ENCODE measurements around the gene SLC29A4. TPM values are rescaled to one million over a fixed set of nuclear protein-coding genes. Genes with fewer than 3 reads are reported as not detected.

SLC29A4 gene
- total and polyA plus RNA-seq, 2 of the 13 experiments (the other 11 are each of a cell fraction or from before 2014, with no cell fraction given) = 29.7 to 31.7 TPM

GRCh38 chr7:5238500-5238899, 44.2 kb upstream of the SLC29A4 start (continued):
- TF ChIP-seq CSRNP2 (CRISPR knock-in tag; conservative IDR thresholded peaks at IDR 0.05; ENCODE audit: low read depth) (no peak), KDM2A (CRISPR knock-in tag; IDR thresholded peaks at IDR 0.05; ENCODE audit: borderline replicate concordance, low read depth) (peak; percentile 60; the same call in 1 of the 2 replicates), ZNF101 (CRISPR knock-in tag; IDR thresholded peaks at IDR 0.05; ENCODE audit: borderline replicate concordance, low read depth) (no peak), FLYWCH1 (CRISPR knock-in tag; IDR thresholded peaks at IDR 0.05) (no peak), FOXC1 (CRISPR knock-in tag; IDR thresholded peaks at IDR 0.05; ENCODE audit: borderline replicate concordance) (peak; percentile 27; the same call in 1 of the 2 replicates), RNF2 (conservative IDR thresholded peaks at IDR 0.05; ENCODE audit: low read depth) (no peak), ZMAT3 (CRISPR knock-in tag; conservative IDR thresholded peaks at IDR 0.05) (no peak), ZNF749 (CRISPR knock-in tag; IDR thresholded peaks at IDR 0.05; ENCODE audit: borderline replicate concordance) (no peak), ZNF660 (CRISPR knock-in tag; IDR thresholded peaks at IDR 0.05; ENCODE audit: borderline replicate concordance, low read depth) (no peak), JUN (CRISPR knock-in tag; IDR thresholded peaks at IDR 0.05) (no peak), PAX8 (CRISPR knock-in tag; IDR thresholded peaks at IDR 0.05; ENCODE audit: borderline replicate concordance) (no peak), ZHX1 (CRISPR knock-in tag; IDR thresholded peaks at IDR 0.05; ENCODE audit: low read depth) (0 out of 2 replicates have a peak, but pooled peaks have one; percentile 28), HHEX (CRISPR knock-in tag; IDR thresholded peaks at IDR 0.05) (no peak), ZNF879 (CRISPR knock-in tag; IDR thresholded peaks at IDR 0.05) (no peak), ZNF891 (CRISPR knock-in tag; IDR thresholded peaks at IDR 0.05) (peak; percentile 40; the same call in 1 of the 2 replicates), FOXJ3 (CRISPR knock-in tag; IDR thresholded peaks at IDR 0.05; ENCODE audit: borderline replicate concordance) (no peak)
- TF ChIP-seq, protein P1, sequence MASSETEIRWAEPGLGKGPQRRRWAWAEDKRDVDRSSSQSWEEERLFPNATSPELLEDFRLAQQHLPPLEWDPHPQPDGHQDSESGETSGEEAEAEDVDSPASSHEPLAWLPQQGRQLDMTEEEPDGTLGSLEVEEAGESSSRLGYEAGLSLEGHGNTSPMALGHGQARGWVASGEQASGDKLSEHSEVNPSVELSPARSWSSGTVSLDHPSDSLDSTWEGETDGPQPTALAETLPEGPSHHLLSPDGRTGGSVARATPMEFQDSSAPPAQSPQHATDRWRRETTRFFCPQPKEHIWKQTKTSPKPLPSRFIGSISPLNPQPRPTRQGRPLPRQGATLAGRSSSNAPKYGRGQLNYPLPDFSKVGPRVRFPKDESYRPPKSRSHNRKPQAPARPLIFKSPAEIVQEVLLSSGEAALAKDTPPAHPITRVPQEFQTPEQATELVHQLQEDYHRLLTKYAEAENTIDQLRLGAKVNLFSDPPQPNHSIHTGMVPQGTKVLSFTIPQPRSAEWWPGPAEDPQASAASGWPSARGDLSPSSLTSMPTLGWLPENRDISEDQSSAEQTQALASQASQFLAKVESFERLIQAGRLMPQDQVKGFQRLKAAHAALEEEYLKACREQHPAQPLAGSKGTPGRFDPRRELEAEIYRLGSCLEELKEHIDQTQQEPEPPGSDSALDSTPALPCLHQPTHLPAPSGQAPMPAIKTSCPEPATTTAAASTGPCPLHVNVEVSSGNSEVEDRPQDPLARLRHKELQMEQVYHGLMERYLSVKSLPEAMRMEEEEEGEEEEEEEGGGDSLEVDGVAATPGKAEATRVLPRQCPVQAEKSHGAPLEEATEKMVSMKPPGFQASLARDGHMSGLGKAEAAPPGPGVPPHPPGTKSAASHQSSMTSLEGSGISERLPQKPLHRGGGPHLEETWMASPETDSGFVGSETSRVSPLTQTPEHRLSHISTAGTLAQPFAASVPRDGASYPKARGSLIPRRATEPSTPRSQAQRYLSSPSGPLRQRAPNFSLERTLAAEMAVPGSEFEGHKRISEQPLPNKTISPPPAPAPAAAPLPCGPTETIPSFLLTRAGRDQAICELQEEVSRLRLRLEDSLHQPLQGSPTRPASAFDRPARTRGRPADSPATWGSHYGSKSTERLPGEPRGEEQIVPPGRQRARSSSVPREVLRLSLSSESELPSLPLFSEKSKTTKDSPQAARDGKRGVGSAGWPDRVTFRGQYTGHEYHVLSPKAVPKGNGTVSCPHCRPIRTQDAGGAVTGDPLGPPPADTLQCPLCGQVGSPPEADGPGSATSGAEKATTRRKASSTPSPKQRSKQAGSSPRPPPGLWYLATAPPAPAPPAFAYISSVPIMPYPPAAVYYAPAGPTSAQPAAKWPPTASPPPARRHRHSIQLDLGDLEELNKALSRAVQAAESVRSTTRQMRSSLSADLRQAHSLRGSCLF (CRISPR knock-in tag; IDR thresholded peaks at IDR 0.05; ENCODE audit: borderline replicate concordance) = no peak
